Stimulated activated naive CD8-positive, alpha-beta T cell treated with anti-CD3 and anti-CD28 coated beads, Interleukin-15, amount 100 ng/mL, for 72 hours (primary cell): ENCODE data around the gene FXYD3.

ENCODE experiments used
- ATAC-seq: fragments of 150-1000 bp; cut with Tn5 transposase; 2 replicates; pipeline ENCODE4 v1.10.0; 2021; ENCODE audit warnings: mild to moderate bottlenecking, moderate library complexity
- DNase-seq, 2 donors: peaks; one replicate each; pipeline ENCODE4 v3.0.0; 2021 to 2022
- H3K27ac Mint-ChIP-seq, 2 donors: one replicate each; pipeline ENCODE4 v1.8.0; 2022; ENCODE audit warnings: mild to moderate bottlenecking in 2 of 2, mixed read lengths in 2 of 2, moderate library complexity in 2 of 2
- H3K27me3 Mint-ChIP-seq: one replicate; pipeline ENCODE4 v1.8.0; 2022; ENCODE audit warnings: mixed read lengths
- H3K4me1 Mint-ChIP-seq: one replicate; pipeline ENCODE4 v1.8.0; 2022; ENCODE audit warnings: mild to moderate bottlenecking, mixed read lengths
- H3K4me3 Mint-ChIP-seq, 2 donors: one replicate each; pipeline ENCODE4 v1.8.0; 2022; ENCODE audit warnings: mild to moderate bottlenecking in 2 of 2, mixed read lengths in 2 of 2, moderate library complexity in 1 of 2
- H3K9me3 Mint-ChIP-seq, 2 donors: one replicate each; pipeline ENCODE4 v1.8.0; 2022; ENCODE audit warnings: mixed read lengths in 2 of 2

FXYD3 gene

DNA sequence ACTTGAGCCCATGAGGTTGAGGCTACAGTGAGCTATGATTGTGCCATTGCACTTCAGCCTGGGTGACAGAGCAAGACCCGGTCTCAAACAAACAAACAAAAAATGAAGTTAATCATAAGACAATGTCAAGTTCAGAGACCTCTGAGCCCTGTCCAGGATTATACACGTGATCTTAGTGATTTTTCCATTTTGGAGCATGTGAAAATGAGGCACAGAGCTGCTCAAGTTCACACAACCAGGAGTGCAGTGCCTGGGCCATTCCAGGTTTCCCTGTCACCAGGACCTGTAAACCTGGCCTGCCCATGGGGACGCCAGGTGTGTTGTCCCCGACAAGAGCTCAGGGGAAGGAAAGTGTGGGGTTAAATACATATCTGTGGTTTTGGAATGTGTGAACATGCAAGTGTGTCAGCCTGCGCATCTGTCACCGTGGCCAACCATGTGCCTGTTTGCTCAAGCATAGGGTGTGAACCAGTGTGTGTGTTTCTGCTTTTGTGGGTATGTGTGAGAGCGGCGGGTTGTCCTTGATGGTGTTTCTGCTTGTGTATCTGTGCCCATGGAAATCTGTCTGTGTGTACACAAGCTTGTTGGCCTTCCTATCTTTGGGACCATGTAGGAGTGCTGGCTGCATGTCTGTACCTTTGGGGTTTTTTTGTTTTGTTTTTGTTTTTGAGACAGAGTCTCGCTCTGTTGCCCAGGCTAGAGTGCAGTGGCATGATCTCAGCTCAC, 21.5 kb downstream of the FXYD3 start:
- ATAC-seq (no peak), DNase-seq (no peak)
- no peak overlapping the region for H3K4me3 Mint-ChIP-seq
- peaks cover 16% of the 10 kb centered on the region for H3K4me1 Mint-ChIP-seq
- H3K27ac Mint-ChIP-seq: no peak overlapping the region
- H3K9me3 Mint-ChIP-seq: peaks cover 5 to 13% of the 10 kb centered on the region in 2 donors
- peaks cover 9% of the 10 kb centered on the region for H3K27me3 Mint-ChIP-seq

DNA sequence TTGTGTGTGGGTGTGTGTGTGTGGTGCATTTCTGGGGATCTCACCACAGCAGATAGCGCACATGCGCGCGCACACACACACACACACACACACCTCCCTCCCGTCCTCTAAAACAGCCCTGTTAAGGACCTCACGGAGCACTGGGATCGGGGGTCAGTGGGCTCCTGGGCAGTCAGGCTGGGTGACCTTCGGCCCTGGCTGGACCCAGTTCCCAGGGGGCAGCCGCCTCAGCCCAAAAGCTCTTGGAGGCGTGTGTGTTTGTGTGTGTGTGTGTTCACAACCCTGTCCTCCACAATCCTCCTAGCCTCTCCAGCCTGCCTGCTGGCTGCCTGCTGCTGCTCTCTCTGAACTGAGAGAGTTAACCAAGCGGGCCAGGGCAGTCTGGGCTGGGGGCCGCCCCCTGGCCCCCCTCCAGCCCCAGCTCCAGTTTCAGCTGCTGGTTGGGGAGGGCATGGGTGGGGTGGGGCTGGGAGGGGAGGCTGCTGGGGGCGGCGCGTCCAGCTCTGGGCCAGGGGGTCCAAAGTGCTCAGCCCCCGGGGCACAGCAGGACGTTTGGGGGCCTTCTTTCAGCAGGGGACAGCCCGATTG, 22.8 kb downstream of the FXYD3 start, which contains the start of gene FXYD1:
TSS of gene FXYD1 (plus strand) at position 520 of the 588 bp plus-strand sequence. CDS start 1,256 bp downstream, outside the sequence.
- Mint-ChIP-seq H3K27me3 (peaks cover 11% of the 10 kb centered on the region), H3K4me3 (no peak within 1 kb of the TSS), H3K9me3 (peaks cover 0 to under 1% of the 10 kb centered on the region in 2 donors), H3K4me1 (peaks cover 27% of the 10 kb centered on the region), H3K27ac (no peak within 1 kb of the TSS)
- no peak for ATAC-seq
- no peak for DNase-seq

DNA sequence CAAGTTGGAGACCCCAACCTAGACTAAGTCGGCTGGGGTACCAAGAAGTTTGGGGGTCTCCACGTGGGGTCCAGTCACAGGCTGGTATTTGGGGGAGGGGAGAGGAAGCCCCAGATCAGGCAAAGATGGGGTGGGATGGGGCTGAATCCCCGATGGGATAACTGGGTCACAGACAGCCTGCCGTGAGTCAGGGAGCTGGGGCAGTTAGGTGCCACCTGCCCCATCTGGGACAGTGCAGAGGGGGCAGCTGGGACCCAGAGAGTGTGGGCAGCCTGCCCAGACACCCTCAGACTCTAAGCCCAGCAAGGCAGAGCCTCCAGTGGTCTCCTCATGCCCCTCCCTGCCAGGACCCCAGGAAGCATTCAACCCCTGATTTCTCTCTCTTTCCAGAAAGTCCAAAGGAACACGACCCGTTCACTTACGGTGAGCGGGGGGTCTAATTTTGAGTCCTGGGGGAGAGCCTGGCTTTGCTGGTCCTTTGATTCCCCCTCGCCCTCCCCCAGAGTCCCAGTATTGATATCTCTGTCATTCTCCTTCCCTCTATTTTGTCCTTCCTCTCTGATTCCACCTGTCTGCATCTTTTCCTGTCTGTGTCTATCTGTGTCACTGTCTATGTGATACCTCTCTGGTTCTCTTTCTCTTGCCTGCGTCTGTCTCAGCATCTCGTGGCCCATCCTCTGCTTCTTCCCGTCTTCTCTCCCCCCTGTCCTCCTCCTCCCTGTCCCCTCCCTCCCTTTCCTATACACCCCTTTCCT, 24.8 kb downstream of the FXYD3 start:
- DNase-seq (no peak), ATAC-seq (no peak)
- no peaks in the 10 kb centered on the region for H3K9me3 Mint-ChIP-seq
- H3K27ac Mint-ChIP-seq: no peak overlapping the region
- H3K27me3 Mint-ChIP-seq: peaks cover 19% of the 10 kb centered on the region
- peaks cover 46% of the 10 kb centered on the region for H3K4me1 Mint-ChIP-seq
- peak overlapping the region in 1 of 2 donors; percentile 59 for H3K4me3 Mint-ChIP-seq

DNA sequence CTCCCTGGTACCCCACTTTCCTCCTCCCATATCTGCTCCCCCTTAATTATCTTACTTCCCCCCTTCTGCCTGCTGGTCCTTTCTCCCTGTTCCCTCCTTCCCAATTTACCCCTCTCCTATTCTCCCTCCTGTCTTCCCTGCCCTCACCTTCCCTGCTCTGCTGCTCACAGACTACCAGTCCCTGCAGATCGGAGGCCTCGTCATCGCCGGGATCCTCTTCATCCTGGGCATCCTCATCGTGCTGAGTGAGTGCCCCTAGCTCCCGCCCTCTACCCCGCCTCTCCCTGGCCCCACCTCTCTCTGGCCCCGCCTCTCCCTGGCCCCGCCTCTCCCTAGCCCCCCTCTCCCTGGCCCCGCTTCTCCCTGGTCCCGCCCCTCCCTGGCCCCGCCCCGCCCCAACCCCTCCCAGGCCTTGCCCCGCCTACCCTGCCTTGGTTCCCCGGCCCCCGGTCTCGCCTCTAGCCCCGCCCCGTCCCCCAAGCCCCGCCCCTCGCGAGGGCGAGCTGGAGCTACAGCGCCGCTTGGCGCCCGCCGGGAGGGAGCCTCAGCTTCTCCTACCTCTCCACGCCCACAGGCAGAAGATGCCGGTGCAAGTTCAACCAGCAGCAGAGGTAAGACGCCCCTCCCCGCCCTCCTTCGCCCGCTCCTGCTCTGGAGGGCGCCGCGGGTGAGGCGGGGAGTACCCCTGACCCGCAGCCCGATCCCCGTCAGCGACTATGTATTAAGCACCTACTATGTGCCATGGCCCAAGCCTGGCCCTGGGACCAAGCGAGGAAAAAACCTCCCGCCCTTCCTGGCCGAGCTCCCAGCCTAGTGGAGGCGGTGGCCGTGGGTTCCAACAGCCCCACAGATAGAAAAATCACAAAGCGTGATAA, 25.6 kb downstream of the FXYD3 start:
- Mint-ChIP-seq H3K27ac (peak overlapping the region; percentile 63 to 79), H3K4me3 (peak overlapping the region; percentile 81 to 86), H3K9me3 (no peaks in the 10 kb centered on the region), H3K27me3 (peaks cover 19% of the 10 kb centered on the region), H3K4me1 (peaks cover 46% of the 10 kb centered on the region)
- DNase-seq (peak; percentile 95), ATAC-seq (peak; percentile 86)

DNA sequence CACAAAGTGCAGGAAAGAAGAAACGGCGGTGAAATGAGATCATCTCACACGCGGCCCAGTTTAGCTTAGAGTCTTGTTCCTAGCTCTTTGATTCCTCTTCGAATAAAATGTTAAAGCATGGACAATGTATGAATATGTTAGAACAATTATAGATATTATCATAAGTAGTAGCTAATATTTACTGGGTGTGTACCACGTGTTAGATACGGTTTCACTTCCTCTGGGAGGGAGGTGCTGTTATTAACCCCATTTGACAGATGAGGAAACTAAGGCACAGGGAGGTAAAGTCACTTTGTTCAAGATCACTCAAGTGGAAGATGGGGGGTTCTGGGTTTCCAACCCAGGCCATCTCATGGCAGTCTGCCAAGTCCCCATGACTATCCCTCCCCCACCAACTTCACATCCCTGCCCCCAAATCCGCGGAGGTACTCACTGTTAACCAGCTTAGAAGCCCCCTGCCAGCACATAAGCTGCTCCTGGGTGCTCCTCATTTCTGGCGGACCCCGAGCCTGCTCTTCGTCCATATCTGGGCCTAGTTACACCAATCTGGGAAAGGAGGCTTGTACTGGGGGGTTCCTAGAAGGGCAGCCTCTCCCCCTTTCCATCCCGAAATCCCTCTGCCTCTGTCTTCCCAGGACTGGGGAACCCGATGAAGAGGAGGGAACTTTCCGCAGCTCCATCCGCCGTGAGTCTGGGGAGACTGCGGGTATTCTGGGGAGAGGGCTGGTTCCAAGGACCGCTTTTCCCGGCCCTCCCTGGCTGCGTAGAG, 26.4 kb downstream of the FXYD3 start:
- peak overlapping the region; percentile 81 to 86 for H3K4me3 Mint-ChIP-seq
- no peaks in the 10 kb centered on the region for H3K9me3 Mint-ChIP-seq
- H3K27me3 Mint-ChIP-seq: peaks cover 19% of the 10 kb centered on the region
- ATAC-seq (peak; percentile 25), DNase-seq (no peak)
- H3K27ac Mint-ChIP-seq: peak overlapping the region in 1 of 2 donors; percentile 79
- peaks cover 51% of the 10 kb centered on the region for H3K4me1 Mint-ChIP-seq

DNA sequence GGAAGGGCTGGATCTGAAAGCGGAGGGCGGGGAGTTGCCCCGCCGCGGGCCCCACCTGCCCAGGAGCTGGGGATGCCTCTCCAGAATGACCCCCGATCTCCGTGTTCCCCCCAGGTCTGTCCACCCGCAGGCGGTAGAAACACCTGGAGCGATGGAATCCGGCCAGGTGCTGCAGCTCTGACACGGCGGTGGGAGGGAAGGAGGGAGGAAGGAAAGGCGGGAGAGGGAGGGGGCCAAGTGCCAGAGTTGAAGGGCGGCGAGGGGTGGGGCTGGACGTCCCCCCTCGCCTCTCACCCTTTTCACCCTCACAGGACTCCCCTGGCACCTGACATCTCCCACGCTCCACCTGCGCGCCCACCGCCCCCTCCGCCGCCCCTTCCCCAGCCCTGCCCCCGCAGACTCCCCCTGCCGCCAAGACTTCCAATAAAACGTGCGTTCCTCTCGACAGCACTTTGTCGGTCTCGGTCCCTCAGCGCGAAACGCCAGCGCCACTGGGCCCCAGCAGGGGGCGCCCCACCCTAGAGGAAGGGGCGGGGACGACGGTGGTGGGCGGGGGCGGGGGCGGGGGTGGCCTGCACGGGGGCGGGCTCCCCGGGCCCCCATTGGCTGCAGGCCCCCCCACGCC, 27.1 kb downstream of the FXYD3 start:
- Mint-ChIP-seq H3K4me1 (peaks cover 51% of the 10 kb centered on the region), H3K27ac (no peak overlapping the region), H3K27me3 (peaks cover 18% of the 10 kb centered on the region), H3K9me3 (no peaks in the 10 kb centered on the region), H3K4me3 (peak overlapping the region; percentile 81 to 86)
- ATAC-seq (peak; percentile 27), DNase-seq (peak; percentile 69 to 72)

DNA sequence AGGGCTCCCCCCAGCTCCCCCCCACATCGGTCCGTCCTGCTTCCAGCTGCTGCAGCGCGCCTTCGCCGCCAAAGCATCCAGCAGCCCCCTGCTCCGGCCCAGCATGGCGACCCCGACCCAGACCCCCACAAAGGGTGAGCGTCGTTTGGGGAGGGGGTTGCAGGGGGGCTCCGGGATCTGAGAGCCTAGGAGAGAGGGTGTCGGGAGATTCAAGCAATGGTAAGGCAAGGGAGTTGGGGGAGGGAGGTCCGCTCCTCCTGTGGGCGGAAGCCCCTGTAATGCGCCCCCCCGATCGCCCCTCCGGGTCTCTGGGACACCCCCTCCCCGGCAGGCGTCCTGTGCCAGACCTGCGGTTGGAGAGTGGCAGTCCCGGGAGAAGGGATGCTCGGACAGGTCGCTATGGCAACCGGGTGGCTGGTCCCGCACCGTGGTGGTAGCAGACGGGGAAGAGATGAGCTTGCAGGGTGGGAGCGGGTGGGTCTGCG, 27.6 kb downstream of the FXYD3 start, which contains the start of gene FXYD7:
TSS of gene FXYD7 (plus strand) at position 25 of the 485 bp plus-strand sequence. CDS start at position 104, 79 bp downstream.
- H3K4me3 Mint-ChIP-seq: peak within 1 kb of the TSS; percentile 81 to 86
- H3K4me1 Mint-ChIP-seq: peaks cover 51% of the 10 kb centered on the region
- H3K27ac Mint-ChIP-seq: no peak within 1 kb of the TSS
- peaks cover 12% of the 10 kb centered on the region for H3K27me3 Mint-ChIP-seq
- DNase-seq: no peak
- ATAC-seq: no peak
- no peaks in the 10 kb centered on the region for H3K9me3 Mint-ChIP-seq

DNA sequence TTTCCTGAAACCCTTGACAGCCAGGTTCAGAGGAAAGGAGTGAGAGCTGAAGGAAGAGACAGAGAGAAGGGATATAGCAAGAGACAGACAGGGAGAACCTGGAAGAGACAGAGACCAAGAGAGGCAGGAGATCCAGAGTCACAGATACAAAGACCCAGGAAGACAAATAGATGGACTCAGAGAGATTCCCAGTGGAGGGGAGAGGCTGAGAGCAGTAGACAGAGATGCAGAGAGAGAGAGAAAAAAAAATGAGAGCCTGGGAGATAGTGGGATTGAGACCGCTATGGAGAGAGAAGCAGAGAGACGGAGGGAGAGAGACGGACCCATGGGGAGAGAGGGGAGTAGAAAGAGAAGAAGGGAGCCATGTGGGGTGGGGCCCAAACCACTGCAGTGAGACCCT, 28.2 kb downstream of the FXYD3 start:
- no peak for DNase-seq
- Mint-ChIP-seq H3K4me1 (peaks cover 51% of the 10 kb centered on the region), H3K9me3 (no peaks in the 10 kb centered on the region), H3K27ac (no peak overlapping the region), H3K27me3 (peaks cover 10% of the 10 kb centered on the region), H3K4me3 (peak overlapping the region in 1 of 2 donors; percentile 11)
- ATAC-seq: no peak

DNA sequence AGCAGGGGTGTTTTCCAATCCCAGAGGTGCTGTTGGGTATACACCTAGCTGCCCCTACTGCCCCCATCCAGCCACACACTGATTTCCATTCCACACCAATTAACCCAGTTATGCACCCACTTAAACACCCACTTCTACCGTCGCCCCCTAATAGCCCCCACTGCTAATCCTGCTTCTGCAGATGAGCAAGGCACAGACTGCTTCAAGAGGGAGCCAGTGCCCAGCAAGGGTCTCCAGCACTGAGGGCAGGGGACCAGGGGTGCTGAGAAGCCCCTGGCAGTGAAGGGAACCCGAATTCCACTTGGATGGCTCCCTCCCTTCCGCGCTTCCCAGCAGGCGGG, 28.6 kb downstream of the FXYD3 start:
- Mint-ChIP-seq H3K4me1 (peaks cover 51% of the 10 kb centered on the region), H3K9me3 (no peaks in the 10 kb centered on the region), H3K4me3 (no peak overlapping the region), H3K27ac (no peak overlapping the region), H3K27me3 (peaks cover 10% of the 10 kb centered on the region)
- no peak for DNase-seq
- no peak for ATAC-seq

DNA sequence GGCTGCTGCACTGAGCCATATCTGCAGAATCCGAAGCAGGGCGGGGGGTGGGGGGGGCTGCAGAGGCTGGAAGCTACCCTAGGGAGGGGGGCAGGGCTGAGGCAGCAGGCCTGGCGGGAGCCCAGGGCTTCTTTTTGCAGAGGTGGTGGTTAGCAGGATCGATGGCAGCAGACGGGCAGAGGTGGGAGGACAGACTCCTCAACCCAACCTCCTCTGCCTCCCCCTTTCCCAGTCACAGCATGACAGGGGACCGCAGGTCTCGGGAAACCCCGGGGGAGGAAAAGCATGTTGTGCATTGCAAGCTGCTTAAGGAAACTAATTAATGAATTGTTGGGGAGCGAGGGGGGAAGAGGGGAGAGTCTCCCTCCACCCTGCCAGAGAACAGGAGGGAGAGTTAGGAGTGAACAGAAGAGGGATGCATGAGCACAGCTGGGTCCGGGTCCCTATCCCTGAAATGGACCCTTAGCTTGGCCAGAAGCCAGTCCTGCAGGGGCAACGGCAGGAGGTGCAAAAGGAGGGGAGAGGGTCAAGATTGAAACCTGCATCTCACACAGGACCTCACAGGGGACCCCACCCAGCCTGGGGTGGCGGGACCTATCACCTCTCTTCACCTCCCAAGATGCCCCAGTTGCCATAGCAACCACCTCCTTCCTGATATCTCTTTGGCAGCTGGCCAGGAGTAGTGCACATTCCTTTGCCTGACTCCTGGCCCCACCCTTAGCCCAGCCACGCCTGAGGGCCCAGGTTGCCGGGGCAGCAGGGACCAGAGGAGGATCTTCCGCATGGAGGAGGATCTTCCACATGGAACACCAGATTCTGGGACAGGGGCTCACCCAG, 29.2 kb downstream of the FXYD3 start:
- Mint-ChIP-seq H3K4me1 (peaks cover 51% of the 10 kb centered on the region), H3K27me3 (peaks cover 10% of the 10 kb centered on the region), H3K9me3 (no peaks in the 10 kb centered on the region), H3K4me3 (no peak overlapping the region), H3K27ac (no peak overlapping the region)
- DNase-seq (no peak), ATAC-seq (no peak)

DNA sequence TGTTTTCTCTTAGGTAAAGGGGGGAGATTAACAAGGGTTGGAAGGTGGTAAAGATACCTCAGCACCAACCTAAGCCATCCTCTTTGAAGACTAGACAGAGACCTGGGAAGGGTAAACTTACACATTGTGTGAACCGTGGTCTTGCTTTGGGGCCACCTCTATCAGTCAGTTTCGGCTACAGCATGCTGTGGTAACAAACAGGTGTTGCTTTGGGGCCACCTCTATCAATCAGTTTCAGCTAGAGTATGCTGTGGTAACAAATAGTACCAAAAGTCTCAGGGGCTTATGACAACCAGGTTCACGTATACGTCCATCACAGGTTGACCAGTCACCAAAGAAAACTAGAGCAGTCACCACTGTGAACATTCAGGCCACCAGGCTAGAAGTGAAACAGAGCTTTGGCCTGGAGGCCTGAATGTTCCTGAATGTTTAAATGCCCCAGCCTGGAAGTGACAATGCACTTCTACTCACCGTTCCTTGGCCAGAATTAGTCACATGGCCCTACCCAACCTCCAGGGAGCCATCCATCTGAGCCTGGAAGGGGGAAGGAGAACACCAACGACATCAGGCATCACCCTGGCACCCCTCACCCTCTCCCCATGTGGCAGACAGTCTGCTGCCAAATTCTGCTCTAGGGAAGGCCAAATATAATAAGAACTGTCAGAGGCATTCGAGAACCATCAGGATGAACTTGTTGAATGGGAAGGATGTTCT, 31.3 kb downstream of the FXYD3 start:
- H3K27me3 Mint-ChIP-seq: peaks cover 10% of the 10 kb centered on the region
- H3K9me3 Mint-ChIP-seq: no peaks in the 10 kb centered on the region
- H3K27ac Mint-ChIP-seq: peak overlapping the region in 1 of 2 donors; percentile 70
- H3K4me3 Mint-ChIP-seq: no peak overlapping the region
- H3K4me1 Mint-ChIP-seq: peaks cover 44% of the 10 kb centered on the region
- DNase-seq (no peak), ATAC-seq (no peak)

DNA sequence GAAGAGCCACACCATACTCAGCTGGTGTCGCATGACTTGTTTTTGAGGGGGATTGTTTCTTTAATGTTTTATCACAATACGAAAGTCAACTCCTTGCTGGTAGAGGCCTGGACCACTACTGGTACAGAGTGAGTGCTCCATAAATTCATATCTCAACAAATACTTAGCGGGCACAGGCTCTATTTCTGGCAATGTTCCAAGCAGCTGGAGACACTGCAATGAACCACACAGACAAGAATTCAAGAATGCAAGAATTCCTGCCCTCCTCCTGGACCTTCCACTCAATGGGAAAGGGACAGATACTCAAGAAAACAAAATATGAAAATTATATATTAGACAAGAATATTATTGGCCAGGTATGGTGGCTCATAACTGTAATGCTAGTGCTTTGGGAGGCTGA, 33.8 kb downstream of the FXYD3 start:
- DNase-seq: no peak

DNA sequence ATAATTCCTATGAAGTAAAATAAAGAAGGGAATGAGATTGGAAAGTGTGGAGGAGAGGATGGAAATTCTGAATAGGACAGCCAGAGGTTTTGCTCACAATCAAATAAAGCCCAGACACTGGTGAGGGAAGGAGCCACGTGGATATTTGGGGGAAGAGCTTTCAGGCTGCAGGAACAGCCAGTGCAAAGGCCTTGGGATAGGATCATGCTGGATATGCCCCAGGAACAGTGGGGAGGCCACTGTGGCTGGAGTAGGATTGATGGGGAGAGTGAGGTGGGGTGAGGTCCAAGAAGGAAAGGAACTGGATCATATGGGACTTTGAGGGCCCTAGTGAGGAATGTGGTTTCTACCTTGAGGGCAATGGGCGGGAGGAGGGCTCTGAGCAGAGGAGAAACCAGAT, 34.8 kb downstream of the FXYD3 start:
- ATAC-seq: no peak

More for the DNA sequence above, 33.8 kb downstream of the FXYD3 start:
- Mint-ChIP-seq H3K4me1 (peaks cover 27% of the 10 kb centered on the region), H3K4me3 (no peak overlapping the region), H3K27ac (no peak overlapping the region), H3K27me3 (no peaks in the 10 kb centered on the region), H3K9me3 (no peaks in the 10 kb centered on the region)
- ATAC-seq: no peak

More for the DNA sequence above, 34.8 kb downstream of the FXYD3 start:
- Mint-ChIP-seq H3K4me1 (peaks cover 19% of the 10 kb centered on the region), H3K4me3 (no peak overlapping the region), H3K27ac (peak overlapping the region in 1 of 2 donors; percentile 44), H3K9me3 (no peaks in the 10 kb centered on the region), H3K27me3 (no peaks in the 10 kb centered on the region)
- DNase-seq: no peak
